HUDEP-2 (cell line): Measurements from ENCODE around the gene RLBP1.
"Not testable (repeated sequence)": the region's sequence is repeated elsewhere in the genome, so short reads cannot be mapped to it uniquely, and the experiment has no call there.

Experiments
- DNase-seq, 76 experiments: peaks; one replicate each; lab custom pipeline; 2025; ENCODE audit not compliant: unreplicated experiment in 76 of 76; lab: John Stamatoyannopoulos, UW

The RLBP1 gene

DNA sequence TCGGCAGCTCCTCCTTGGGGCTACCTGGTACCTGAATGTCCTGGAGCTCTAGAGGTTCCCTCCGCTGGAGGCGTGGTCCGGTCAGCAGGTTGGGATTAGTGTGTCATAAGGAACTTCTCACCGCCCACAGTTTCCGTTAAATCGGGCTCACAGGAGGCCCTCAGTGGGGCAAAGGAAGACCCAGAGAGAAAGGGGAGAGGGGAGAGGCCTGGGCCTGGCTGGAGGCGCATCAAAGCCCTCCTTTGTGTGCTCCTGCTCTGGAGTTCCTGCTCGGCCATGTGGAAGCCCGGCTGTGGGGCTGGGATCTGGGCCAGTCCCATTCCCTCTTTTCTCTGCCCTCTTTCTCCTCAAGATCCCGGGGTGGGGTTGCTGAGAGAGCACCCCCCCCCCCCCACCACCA lies at the start of gene RLBP1:
Gene RLBP1 (minus strand): TSS at position 37 of the 400 bp plus-strand sequence. CDS start 2,604 bp downstream, outside the sequence.
- no peak for DNase-seq

DNA sequence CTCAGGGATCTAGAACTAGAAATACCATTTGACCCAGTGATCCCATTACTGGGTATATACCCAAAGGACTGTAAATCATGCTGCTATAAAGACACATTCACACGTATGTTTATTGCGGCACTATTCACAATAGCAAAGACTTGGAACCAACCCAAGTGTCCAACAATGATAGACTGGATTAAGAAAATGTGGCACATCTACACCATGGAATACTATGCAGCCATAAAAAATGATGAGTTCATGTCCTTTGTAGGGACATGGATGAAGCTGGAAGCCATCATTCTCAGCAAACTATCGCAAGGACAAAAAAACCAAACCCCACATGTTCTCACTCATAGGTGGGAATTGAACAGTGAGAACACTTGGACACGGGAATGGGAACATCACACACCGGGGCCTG lies 28.8 kb upstream of the RLBP1 start:
- DNase-seq = not testable (repeated sequence)

DNA sequence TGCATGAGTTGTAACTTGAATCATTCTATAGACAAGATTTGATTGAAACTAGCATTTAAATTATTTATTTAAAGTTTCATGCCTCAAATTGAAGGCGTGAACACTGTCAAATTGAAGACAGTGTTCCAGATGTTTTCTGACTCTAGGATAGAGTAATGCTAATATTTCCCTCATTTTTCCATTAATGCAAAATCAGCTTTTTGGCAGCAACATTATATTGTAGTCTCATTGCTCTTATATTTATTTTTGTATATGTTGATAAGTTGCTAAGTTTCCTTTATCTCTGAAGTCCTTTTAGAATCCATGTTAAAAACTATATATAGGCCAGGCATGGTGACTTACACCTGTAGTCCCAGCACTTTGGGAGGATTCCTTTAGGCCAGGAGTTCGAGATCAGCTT lies 27.2 kb upstream of the RLBP1 start:
- no peak for DNase-seq

DNA sequence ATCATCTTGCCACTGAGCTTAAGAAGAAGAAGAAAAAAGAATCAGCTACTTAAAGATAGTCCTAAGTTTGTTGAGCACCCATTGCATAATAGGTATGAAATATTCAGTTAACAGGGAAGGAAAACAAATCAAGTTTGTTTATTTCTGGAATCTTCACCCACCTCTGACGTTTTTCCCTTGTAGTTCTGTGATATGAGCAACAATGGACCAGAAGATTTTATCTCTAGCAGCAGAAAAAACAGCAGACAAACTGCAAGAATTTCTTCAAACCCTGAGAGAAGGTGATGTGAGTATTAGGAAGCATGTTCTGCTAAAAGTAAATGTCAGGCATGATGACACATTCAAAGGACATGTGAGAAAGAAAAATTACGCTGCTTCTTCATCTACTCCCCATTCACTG lies 26.1 kb upstream of the RLBP1 start:
- DNase-seq = no peak

DNA sequence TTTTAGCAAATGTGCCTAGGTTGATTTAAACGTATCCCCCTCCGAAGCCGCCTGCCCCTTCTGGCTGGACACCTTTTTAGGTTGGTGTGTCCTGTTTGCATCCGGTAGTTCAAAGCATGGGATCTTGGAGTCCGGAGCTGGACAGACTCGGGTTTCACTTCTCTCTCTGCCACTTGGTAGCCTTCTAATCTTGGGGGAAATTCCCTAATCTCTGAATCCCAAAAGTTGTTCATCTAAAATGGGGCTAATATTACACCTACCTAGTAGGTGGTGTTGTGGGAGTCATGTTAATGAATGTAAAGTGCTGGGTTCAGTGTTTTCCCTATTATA lies 23.2 kb upstream of the RLBP1 start:
- peak in 1 of 76 experiments; percentile 38 for DNase-seq

DNA sequence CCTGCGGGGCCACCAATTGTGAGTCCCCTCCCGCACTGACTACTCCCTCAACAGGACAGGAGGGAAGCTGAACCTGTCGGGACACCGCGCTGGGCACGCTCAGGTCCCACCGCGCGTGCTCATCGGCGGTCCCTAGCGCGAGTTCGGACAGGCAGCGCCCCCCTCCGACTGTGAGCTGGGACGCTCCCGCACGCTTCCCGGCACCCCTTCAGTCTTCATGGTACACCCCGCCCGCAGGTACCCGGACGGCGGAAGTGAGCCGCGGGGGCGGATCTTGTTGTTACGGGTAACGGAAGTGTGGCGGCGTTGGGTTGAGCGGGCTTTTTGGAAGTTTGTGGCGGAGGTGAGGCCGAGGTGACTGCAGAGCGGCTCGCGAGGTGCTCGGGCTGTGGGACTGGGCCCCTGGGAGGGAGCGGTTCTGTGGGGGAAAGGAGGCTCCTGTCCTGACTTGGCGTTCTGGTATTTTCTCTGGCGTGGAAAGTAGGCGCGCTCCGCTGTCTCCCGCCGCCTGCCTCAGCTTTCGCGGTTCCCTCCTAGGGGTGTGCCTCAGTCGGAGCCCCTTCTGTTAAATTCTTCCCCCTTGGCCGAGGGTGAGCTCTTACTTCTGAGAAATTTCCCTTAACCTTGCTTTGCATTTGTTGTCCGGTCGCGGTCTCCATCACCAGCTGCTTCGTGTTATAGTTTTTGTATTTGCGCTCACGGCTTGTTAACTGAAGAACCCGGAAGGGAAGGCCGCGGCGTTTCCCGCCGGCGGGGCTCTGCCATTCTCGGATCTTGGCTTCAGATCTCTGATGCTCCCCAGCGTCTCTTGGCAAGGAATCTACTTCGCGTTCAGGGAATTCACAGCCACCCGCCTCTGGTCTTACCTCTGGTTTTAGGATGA lies 22.6 kb upstream of the RLBP1 start, which contains the start of gene FANCI:
Gene FANCI (plus strand): TSS at position 289 of the 883 bp plus-strand sequence. CDS start 3,669 bp downstream, outside the sequence.
- peak; percentile 15 to 97 (median 92) for DNase-seq

DNA sequence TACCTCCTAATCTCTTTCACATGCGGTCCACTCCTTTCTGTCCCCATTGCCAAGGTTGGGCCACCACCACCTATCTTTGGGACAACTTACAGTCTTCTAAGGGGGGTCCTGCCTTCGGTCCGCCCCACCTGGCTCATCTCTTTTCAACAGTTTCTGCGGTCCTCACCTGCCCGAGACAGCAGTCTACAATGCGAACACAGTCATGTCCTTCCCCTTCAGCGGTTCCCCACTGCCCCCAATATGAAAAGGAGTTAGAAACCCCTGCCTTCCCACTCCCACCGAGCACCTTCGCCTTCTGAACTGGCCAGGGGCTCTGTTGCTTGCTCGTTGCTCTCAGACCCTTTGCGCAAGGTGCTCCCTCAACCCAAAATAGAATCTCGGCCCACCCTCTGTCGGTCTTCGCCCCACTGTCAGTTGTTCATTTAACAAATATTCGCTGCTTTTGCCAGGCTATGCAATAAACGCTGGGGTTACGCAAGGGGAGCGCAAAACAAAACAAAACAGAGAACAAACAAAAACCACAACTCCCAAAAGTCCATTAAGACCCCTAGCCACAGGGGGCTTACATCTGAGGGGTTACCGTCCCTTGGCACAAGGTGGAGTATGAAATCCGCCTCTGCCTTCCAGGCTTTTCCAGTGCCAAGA lies 21.8 kb upstream of the RLBP1 start:
- no peak for DNase-seq

DNA sequence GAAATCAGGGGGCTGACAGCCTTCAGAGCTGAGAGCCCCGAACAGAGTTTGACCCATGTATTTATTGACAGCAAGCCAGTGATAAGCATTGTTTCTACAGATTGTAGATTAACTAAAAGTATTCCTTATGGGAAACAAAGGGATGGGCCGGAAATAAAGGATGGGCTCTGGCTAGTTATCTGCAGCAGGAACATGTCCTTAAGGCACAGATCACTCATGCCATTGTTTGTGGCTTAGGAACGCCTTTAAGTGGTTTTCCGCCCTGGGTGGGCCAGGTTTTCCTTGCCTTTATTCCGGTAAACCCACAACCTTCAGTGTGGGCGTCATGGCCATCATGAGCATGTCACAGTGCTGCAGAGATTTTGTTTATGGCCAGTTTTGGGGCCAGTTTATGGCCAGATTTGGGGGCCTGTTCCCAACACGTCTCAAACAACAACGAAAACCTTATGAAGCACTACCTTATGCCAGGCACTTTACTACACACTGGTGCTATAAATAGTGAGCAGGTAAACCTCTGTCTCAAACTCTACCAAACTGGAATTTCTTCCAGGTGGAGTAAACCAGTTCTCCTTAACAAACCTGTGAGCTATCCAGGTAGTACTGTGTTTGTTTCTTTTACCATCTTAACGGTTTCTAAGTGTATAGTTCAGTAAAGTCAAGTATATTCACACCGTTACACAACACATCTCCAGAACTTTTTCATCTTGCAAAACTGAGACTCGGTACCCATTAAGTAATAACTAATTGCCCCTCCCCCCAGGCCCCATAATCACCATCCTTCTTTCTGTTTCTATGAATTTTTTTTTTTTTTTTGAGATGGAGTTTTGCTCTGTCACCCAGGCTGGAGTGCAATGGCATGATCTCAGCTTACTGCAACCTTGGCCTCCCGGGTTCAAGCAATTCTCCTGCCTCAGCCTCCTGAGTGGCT lies 18.8 kb upstream of the RLBP1 start:
- not testable (repeated sequence) for DNase-seq

DNA sequence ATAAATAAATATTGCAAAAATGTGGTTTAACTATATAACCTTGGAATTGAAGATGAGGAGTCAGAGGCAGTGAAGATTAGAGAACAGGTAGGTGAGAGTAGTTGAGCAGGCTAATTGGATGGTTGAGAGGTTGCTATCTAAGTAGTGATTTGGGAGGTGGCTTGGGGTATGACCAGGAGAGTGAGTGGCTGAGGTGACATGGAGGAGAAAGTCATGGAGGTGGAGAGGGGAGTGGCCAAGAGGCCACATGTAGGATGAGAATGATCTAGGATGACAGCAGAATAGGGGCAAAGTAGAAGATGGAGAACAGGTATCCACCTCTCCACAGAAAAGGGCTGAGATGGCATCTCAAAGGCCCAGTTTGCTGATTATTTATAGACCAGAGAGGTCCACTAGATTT lies 10.5 kb upstream of the RLBP1 start:
- DNase-seq = no peak

DNA sequence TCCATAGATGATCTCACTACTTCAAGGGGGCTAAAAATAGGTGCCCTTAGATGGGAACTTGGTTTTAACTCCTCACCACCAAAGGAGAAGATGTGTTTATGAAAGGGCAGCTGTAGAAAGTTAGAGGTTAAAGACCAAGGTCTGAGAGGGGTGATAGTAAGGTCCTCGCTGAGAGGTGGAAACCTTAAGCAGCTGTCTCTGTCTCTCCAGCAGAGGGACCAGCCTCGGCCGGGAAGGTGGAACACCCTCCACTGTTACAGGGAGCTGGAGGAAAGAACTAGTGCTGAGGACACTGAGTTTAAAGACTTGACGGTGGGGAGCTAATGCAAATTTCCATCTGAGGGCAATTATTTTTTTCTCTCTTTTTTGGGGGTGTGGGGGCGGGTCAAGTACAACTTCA lies 8.9 kb upstream of the RLBP1 start:
- peak in 4 of 76 experiments; percentile 2 to 16 (median 6) for DNase-seq

DNA sequence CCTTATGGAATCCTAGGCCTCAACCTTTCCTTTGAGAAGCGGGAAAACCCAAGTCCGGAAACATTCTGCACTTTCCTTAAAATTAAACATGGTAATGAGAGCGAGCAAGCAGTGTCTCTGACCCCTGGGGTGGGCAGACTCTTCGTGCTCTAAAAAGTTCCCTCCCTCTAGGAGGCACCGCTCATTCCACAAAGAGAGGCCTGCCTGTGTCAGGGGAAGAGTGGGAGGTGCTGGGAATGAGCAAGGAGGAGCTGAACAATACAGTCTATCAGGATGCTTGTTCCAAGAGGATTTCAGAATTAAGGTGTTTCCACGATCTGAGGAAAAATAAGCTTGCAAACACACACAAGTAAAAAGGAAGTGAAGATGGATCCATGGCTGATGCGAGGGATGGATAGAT lies 6.0 kb upstream of the RLBP1 start:
- no peak for DNase-seq

DNA sequence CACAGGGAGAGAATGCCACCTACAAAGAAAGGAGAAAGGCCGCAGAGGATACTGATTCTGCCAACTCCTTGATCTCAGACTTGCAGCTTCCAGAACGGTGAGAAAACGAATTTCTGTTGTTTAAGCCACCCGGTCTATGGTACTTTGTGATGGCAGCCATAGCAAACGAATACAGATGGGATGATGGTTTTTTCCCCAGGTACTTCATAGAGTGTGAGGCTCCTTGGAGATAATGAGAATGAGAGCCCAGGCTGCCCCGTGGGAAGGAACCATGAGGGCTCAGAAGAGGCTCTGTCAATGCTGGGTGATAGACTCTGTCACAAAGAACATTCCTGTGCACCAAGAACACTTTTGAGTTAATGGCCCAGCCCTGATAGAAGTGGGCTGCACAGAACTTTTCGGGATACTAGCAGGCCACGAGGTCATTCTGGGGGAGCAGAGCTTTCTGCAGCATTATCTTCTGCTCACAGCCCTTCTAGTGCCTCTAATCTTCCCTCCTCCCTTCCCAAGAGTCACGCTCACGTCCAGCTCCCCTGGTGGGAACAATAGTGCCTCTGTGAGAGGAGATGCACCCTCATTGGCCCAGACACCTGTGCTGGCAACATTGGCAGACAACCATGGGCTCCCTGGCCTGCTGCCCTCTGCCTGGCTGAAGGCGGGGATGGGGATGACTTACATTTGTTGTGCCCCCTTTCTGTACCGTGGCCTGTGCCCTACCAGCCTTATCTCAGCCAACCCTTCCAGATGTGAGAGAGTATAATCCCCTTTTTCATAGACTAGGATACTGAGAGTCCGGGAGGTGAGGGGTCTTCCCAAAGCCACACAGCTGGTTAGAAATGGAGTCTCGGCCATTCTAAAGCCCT lies 5.2 kb upstream of the RLBP1 start:
- DNase-seq = peak in 69 of 76 experiments; percentile 14 to 76 (median 49)

DNA sequence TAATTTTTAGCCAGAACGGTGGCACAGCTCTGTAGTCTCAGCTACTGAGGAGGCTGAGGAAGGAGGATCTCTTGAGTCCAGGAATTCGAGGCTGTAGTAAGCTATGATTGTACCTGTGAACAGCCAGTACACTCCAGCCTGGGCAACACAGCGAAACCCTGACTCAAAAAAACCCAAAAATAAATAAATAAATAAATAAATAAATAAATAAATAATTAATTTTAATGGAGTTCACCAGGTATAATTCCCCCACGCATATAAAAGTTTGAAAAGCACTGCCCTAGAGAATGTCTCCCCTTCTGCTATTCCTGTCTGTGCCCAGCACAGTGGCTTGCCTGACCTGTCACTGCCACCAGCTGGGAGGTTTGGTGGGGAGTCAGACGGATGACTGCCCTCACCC lies 4.2 kb upstream of the RLBP1 start:
- DNase-seq = no peak

DNA sequence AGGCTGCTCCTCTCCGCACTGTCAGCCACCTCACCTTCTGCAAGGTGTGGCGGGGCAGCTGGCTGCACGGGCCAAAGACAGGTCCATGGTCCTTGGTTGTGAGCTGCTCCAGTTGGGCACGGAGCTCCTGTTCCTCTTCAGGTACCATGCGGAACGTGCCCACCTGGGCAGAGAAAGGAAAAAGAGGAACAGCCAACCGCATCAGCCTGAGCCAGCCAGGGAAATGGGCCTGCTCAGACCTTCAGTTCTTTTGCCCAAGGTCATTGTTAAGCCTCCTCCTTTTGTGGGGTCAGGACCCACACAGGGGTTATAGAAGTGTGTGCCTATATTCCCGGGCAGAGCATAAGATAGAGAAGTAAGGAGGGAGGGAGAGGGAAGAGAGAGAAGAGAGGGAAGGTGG lies 2.8 kb downstream of the RLBP1 start:
- DNase-seq = no peak

DNA sequence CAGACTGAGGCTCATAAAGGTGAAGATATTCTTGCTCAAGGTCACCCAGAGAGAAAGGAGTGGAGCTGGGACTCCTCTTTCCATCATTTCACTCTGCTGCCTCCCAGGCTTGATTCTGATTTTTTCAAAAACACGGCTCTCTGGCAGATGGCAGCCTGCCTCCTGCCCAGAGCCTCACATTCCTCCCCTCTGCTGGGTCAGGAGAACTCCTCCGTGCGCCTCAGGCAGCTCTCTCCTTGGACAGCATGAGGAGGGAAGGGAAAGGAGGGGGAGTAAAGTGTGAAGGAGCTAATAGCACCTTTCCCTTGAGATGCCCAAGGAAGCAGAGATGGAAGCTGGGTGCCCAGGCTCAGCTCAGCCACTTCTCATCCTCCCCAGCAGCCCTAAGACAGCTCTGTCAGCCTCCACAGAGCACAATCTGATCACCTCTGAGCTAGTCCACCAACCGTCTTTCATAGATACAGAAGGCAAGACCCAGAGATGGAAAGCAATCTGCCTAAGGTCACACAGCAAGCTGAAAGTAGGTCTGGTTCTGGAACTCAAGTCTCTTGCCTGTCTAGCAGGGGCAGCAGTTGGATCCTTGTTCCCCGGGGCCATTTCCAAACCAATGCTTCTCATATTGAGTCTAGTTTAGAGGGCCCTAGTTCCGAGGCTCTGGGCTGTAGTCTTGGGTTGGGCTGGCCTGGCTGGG lies 3.5 kb downstream of the RLBP1 start:
- no peak for DNase-seq

DNA sequence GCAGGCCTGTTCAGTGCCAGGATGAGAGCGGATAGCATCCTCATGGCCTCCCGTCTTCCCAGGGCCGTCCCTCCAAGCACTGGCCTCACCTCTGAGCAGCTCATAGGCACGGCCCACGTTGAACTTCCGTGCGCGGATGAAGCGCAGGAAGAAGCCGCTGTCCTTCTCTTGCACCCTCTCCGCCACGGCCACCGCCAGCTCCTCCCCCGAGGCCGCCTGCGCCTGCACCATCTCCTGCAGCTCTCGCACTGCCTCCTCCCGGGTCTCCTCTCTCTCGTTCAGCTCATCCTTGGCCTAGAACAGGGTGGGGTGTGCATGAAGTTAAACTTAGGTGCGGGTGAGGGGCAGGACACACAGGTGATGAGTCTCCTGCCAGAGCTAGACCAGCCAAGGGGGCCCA lies 4.3 kb downstream of the RLBP1 start:
- no peak for DNase-seq

DNA sequence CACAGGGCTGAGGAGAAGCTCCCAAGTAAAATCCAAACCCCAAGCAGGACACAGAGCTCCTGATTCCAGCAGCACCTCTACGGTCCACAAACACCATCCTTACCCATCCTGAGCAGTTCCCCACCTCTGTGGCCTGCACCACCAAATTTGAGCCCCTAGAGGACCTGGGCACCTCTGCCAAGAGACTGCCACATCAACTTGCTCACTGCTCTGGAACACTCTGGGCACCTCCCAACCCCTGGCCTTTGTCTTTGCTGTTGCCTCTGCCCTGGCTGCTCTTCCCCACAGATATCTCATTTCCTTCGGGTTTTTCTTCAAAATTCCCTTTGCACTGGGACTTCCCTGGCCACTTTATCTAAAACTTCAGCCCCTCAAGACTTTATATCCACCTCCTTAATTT lies 5.8 kb downstream of the RLBP1 start:
- DNase-seq = peak in 1 of 76 experiments; percentile 3

DNA sequence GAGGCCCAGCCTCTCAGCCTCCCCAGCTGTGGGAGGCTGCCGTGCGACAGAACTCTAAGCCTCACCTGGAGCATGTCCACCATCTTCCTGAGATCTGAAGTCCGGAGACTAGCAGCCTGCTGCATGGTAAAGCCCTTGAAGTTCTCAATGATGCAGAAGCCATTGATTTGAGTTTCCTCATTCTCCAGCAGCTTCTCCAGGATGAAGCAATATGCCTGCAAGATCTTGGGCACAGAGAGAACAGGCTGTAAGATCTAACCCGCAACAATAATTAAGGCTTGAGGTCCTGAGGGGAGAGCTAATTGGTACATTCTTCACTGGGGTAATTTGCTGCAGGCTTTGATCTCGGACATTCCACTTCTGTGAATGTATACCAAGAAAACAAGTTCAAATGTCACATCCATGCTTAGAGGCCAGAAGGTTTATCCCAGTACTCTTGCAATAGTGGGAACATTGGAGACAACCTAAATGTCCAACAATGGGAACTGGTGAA lies 9.7 kb downstream of the RLBP1 start:
- DNase-seq = no peak

DNA sequence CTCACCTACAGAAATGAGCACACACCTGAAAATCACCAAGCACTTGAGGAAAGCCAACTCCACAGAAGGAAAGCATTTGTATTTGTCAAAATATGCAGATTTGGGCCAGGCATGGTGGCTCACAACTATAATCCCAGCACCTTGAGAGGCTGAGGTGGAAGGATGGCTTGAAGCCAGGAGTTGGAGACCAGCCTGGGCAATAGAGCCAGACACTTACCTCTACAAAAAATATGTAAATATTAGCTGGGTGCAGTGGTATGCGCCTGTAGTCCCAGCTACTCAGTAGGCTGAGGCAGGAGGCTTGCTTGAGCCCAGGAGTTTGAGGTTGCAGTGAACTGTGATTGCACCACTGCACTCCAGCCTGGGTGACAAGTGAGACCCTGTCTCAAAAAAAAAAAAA lies 12.3 kb downstream of the RLBP1 start:
- no peak for DNase-seq
